Measurements from ENCODE around the gene PTCH1. TPM values are rescaled to one million over a fixed set of nuclear protein-coding genes. Genes with fewer than 3 reads are reported as not detected.

PTCH1 gene
- total and polyA plus RNA-seq, 2 donors (not counting 1 experiment from before 2014, with no cell fraction given) = 3.5 to 13.8 TPM

DNA sequence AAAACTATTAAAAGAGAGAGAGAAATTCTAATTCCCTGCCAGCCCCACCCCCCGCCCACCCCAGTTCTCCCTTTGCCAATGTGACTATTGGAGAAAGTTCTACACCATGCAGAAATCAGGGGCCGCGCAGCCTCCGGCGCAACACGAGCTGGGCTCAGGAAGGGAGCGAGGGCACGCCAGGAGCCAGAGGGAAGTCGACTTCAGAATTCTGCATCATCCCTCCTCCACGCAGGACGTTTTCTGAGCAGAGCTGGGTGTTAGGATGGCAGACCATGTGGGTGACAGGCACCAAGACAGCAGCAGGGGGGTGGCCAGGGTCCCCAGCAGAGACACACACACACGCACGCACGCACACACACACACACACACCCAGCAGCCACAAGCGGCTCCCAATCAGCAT lies 72.6 kb downstream of the PTCH1 start:
- H3K27me3 ChIP-seq (replicated peaks in 1 of 4; ENCODE audit: control extremely low read depth in 1 of 4, control insufficient read depth in 3 of 4, insufficient read depth in 4 of 4, low read length in 3 of 4) = peaks cover 0 to 6% (median 1%) of the 10 kb centered on the region in 4 experiments
- no peak for ATAC-seq (ENCODE audit: low read depth)
- CTCF ChIA-PET = no interaction called here
- H3K27ac ChIP-seq (ENCODE audit: low read length in 2 of 2) = no peak overlapping the region
- H3K4me2 ChIP-seq (replicated peaks; ENCODE audit: low read depth, low read length, poor library complexity, severe bottlenecking) = no peak overlapping the region
- peaks cover 9% of the 10 kb centered on the region for H3K4me1 Mint-ChIP-seq
- H3K9me3 ChIP-seq (ENCODE audit: control extremely low read depth in 1 of 3, control insufficient read depth in 2 of 3, insufficient read depth in 1 of 3, low read length in 2 of 3) = peaks cover 0 to 5% (median 0%) of the 10 kb centered on the region in 3 donors
- DNase-seq = no peak
- no peaks in the 10 kb centered on the region for H3K79me2 ChIP-seq (ENCODE audit: control insufficient read depth, insufficient read depth, low read length)
- H3K4me3 ChIP-seq (ENCODE audit: control extremely low read depth in 1 of 5, extremely low read depth in 1 of 5, insufficient read depth in 1 of 5, low read depth in 2 of 5, low read length in 4 of 5) = no peak overlapping the region
- H2AFZ ChIP-seq (ENCODE audit: insufficient read depth, low read depth, low read length, poor library complexity, severe bottlenecking) = no peak overlapping the region
- POLR2A ChIA-PET = no interaction called here
- H3K36me3 ChIP-seq (replicated peaks in 1 of 2; ENCODE audit: control extremely low read depth in 1 of 2, control insufficient read depth in 1 of 2, extremely low read depth in 1 of 2, insufficient read depth in 2 of 2, low read length in 1 of 2) = no peaks in the 10 kb centered on the region
- H3K27ac Mint-ChIP-seq = no peak overlapping the region
- TF ChIP-seq EZH2 (IDR thresholded peaks at IDR 0.05; ENCODE audit: borderline replicate concordance, insufficient read depth, low read depth, low read length, poor library complexity, severe bottlenecking) (no peak), CTCF (IDR thresholded peaks at IDR 0.05) (no peak)
- WGBS (ENCODE audit: insufficient coverage) = 98% methylated on average over 9 of the region's 15 CpGs
- H3K27me3 Mint-ChIP-seq = peaks cover 27% of the 10 kb centered on the region
- peaks cover 0 to 5% of the 10 kb centered on the region in 2 donors for H3K4me1 ChIP-seq (ENCODE audit: control insufficient read depth in 2 of 2, insufficient read depth in 2 of 2, low read length in 2 of 2)
- intact Hi-C loops (cut with micrococcal nuclease) = no loop called here
- H4K20me1 ChIP-seq (ENCODE audit: control insufficient read depth, insufficient read depth, low read length, poor library complexity, severe bottlenecking) = no peaks in the 10 kb centered on the region
- no peak overlapping the region for H3K4me3 Mint-ChIP-seq
- H3K9ac ChIP-seq (ENCODE audit: low read length) = no peak overlapping the region
- H3K9me3 Mint-ChIP-seq (ENCODE audit: insufficient read depth) = no peaks in the 10 kb centered on the region

- Mint-ChIP-seq H3K9me3 (ENCODE audit: insufficient read depth) (no peaks in the 10 kb centered on the region), H3K27ac (no peak overlapping the region), H3K4me1 (peaks cover 9% of the 10 kb centered on the region), H3K27me3 (peaks cover 27% of the 10 kb centered on the region), H3K4me3 (no peak overlapping the region)
- Histone ChIP-seq H3K4me3 (ENCODE audit: control extremely low read depth in 1 of 5, extremely low read depth in 1 of 5, insufficient read depth in 1 of 5, low read depth in 2 of 5, low read length in 4 of 5) (no peak overlapping the region), H3K27me3 (replicated peaks in 1 of 4; ENCODE audit: control extremely low read depth in 1 of 4, control insufficient read depth in 3 of 4, insufficient read depth in 4 of 4, low read length in 3 of 4) (peaks cover 0 to 6% (median 1%) of the 10 kb centered on the region in 4 experiments), H3K27ac (ENCODE audit: low read length in 2 of 2) (no peak overlapping the region), H3K4me2 (replicated peaks; ENCODE audit: low read depth, low read length, poor library complexity, severe bottlenecking) (no peak overlapping the region), H2AFZ (ENCODE audit: insufficient read depth, low read depth, low read length, poor library complexity, severe bottlenecking) (no peak overlapping the region), H3K36me3 (replicated peaks in 1 of 2; ENCODE audit: control extremely low read depth in 1 of 2, control insufficient read depth in 1 of 2, extremely low read depth in 1 of 2, insufficient read depth in 2 of 2, low read length in 1 of 2) (no peaks in the 10 kb centered on the region), H3K4me1 (ENCODE audit: control insufficient read depth in 2 of 2, insufficient read depth in 2 of 2, low read length in 2 of 2) (peaks cover 0 to 5% of the 10 kb centered on the region in 2 donors), H3K79me2 (ENCODE audit: control insufficient read depth, insufficient read depth, low read length) (no peaks in the 10 kb centered on the region), H3K9ac (ENCODE audit: low read length) (no peak overlapping the region), H4K20me1 (ENCODE audit: control insufficient read depth, insufficient read depth, low read length, poor library complexity, severe bottlenecking) (no peaks in the 10 kb centered on the region), H3K9me3 (ENCODE audit: control extremely low read depth in 1 of 3, control insufficient read depth in 2 of 3, insufficient read depth in 1 of 3, low read length in 2 of 3) (peaks cover 0 to 5% (median 0%) of the 10 kb centered on the region in 3 donors)
- intact Hi-C loops (cut with micrococcal nuclease) = no loop called here
- ATAC-seq (ENCODE audit: low read depth) (no peak), DNase-seq (no peak)
- TF ChIP-seq CTCF (IDR thresholded peaks at IDR 0.05) (no peak), EZH2 (IDR thresholded peaks at IDR 0.05; ENCODE audit: borderline replicate concordance, insufficient read depth, low read depth, low read length, poor library complexity, severe bottlenecking) (no peak)
- ChIA-PET POLR2A (no interaction called here), CTCF (no interaction called here)
- 100% methylated on average over 1 of the region's 2 CpGs for WGBS (ENCODE audit: insufficient coverage)
Measured at GRCh38 chr9:95443301-95443700, 73.5 kb downstream of the PTCH1 start.

All from B cell (primary cell).